Prostate gland (tissue), 2 donors: ENCODE measurements around the gene CUTA. TPM values are rescaled to one million over a fixed set of nuclear protein-coding genes. Genes with fewer than 3 reads are reported as not detected.
"Not testable (repeated sequence)": the region's sequence is repeated elsewhere in the genome, so short reads cannot be mapped to it uniquely, and the experiment has no call there.

Experiments
- DNase-seq: peaks from one replicate; pipeline ENCODE4 v3.0.0-alpha.2; 2019; ENCODE audit warnings: low spot score
- H3K27ac ChIP-seq, 2 donors: fragments of 200-600 bp; sonication (generic); 2 replicates each; pipeline ENCODE4 v1.5.1; 2017 to 2019
- H3K27me3 ChIP-seq: fragments of 200-600 bp; sonication (generic); replicated peaks from 2 replicates; pipeline ENCODE4 v1.5.1; 2019; ENCODE audit not compliant: insufficient read depth
- H3K36me3 ChIP-seq, 2 donors: fragments of 200-600 bp; sonication (generic); 1 replicate in 1 of 2; 2 replicates in 1 of 2; pipeline versions ENCODE4 v1.5.1 to v1.8.1; 2017 to 2019
- H3K4me1 ChIP-seq: fragments of 200-600 bp; sonication (generic); replicated peaks from 2 replicates; pipeline ENCODE4 v1.5.1; 2019
- H3K4me3 ChIP-seq, 2 donors: fragments of 200-600 bp; sonication (generic); 2 replicates each; pipeline ENCODE4 v1.5.1; 2017 to 2019
- H3K9me3 ChIP-seq: fragments of 200-600 bp; sonication (generic); 2 replicates; pipeline ENCODE4 v1.5.1; 2017
- POLR2A ChIP-seq: fragments of 450-650 bp; IDR thresholded peaks from one replicate; pipeline ENCODE4 v1.6.1; 2016; ENCODE audit warnings: antibody characterized with exemption, mild to moderate bottlenecking
- POLR2AphosphoS5 ChIP-seq: sonication (generic); formaldehyde crosslinking; IDR thresholded peaks from one replicate; pipeline ENCODE4 v1.6.1; 2017; ENCODE audit warnings: antibody characterized with exemption
- WGBS: methylation state at CpG from one replicate; pipeline ENCODE4 v1.1.5; 2018; 5-methylcytosine and 5-hydroxymethylcytosine counted together
- intact Hi-C: fragments of 100-400 bp; cut with DNase I; formaldehyde crosslinking; loops from one replicate; pipeline ENCODE4 v1.14.2; 2022
- total RNA-seq, 2 donors: library from RNA; depleted of rRNA; stranded (reverse); fragments of >200 nt; gene quantifications; one replicate each; pipeline ENCODE4 v1.1.0, GENCODE V29; 2016
- TF ChIP-seq, protein P1 (sequence below), 4 experiments: fragments of 200-600 bp in 2 of 4; fragments of 450-650 bp in 2 of 4; sonication (generic) in 2 of 4; IDR thresholded peaks; 1 replicate in 3 of 4; 2 replicates in 1 of 4; pipeline ENCODE4 v1.5.1; 2016 to 2019; ENCODE audit warnings: antibody characterized with exemption in 4 of 4, mild to moderate bottlenecking in 2 of 4, moderate library complexity in 2 of 4

Gene CUTA
- total RNA-seq, 2 donors from 2014 or later: 189 to 260 TPM

DNA sequence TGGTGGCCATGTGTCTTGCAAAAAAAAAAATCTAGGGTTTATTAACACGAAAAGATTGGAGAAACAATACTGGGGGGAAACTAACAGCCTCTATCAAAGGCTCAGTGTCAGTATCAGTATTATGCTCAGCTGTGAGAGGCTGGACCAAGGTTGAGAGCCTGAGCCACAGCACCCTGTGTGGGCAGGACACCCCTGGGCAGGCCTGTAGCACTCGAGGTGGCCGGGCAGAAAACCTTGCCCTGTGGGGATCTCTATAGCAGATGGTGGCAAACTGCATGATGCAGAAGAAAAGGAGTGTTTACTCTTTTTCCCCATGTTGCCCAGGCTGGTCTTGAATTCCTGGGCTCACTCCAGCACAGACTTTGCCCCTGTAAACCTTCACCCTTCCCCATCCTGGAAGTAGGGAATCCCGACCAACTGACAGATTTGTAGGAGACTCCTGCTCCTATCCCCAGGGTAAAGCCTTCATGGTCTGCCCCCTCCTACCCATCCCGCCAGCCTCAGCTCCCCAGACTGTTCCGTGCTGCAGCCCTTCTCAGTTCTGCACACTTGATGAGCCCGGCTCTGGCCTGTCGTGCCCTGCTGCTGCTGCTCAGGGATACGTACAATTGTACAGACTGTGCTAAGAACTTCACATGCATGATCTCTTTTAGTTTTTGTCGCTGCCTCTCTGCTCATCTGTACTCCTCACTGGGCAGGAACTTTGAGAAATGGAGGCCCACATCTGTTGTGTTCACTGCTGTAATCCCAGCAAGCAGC is 34.3 kb downstream of the CUTA start:
- WGBS: 80% methylated on average over 10 of the region's 10 CpGs
- no peaks in the 10 kb centered on the region for H3K36me3 ChIP-seq
- no peak overlapping the region for H3K4me3 ChIP-seq
- no peak for DNase-seq
- H3K9me3 ChIP-seq: no peaks in the 10 kb centered on the region
- H3K27ac ChIP-seq: no peak overlapping the region
- H3K4me1 ChIP-seq: no peaks in the 10 kb centered on the region
- TF ChIP-seq, protein P1, sequence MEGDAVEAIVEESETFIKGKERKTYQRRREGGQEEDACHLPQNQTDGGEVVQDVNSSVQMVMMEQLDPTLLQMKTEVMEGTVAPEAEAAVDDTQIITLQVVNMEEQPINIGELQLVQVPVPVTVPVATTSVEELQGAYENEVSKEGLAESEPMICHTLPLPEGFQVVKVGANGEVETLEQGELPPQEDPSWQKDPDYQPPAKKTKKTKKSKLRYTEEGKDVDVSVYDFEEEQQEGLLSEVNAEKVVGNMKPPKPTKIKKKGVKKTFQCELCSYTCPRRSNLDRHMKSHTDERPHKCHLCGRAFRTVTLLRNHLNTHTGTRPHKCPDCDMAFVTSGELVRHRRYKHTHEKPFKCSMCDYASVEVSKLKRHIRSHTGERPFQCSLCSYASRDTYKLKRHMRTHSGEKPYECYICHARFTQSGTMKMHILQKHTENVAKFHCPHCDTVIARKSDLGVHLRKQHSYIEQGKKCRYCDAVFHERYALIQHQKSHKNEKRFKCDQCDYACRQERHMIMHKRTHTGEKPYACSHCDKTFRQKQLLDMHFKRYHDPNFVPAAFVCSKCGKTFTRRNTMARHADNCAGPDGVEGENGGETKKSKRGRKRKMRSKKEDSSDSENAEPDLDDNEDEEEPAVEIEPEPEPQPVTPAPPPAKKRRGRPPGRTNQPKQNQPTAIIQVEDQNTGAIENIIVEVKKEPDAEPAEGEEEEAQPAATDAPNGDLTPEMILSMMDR (IDR thresholded peaks at IDR 0.05): no peak
- no peak for TF ChIP-seq POLR2A
- TF ChIP-seq POLR2AphosphoS5: no peak
- H3K27me3 ChIP-seq: no peaks in the 10 kb centered on the region
- intact Hi-C loops: no loop called here

DNA sequence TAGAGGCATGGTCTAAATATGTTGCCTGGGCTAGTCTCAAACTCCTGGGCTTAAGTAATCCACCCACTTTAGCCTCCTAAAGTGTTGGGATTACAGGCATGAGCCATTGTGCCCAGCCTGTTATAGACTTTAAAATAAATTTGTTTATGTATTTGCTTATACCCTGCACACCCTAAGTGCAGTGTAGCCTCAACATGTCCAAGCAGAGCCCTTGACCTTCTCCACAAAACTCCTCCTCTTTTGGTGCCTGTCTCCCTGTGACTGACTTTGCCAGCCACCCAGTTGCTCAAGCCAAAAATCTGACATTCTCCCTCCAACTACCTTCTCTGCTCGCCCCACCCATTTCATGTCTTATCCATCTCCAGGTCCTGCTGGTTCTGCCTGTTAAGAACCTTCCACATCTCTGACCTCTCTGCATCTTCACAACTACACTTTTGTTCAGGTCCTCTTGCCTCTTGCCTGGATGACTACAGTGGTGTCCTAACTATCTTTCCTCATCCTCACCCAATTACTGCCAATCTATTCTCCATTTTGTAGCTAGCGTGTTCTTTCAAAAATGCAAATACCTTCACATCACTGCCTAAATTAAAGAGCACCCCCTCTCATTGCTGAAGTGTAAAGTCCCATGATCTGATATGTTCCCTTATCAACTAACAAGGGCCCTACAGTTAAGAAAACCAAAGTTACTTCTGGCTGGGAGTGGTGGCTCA is 37.5 kb downstream of the CUTA start:
- Histone ChIP-seq H3K27me3 (no peaks in the 10 kb centered on the region), H3K27ac (no peak overlapping the region), H3K36me3 (no peaks in the 10 kb centered on the region), H3K9me3 (no peaks in the 10 kb centered on the region), H3K4me1 (peaks cover 5% of the 10 kb centered on the region), H3K4me3 (no peak overlapping the region)
- DNase-seq: no peak
- intact Hi-C loops: no loop called here
- TF ChIP-seq, protein P1 (IDR thresholded peaks at IDR 0.05): no peak
- TF ChIP-seq POLR2A (no peak), POLR2AphosphoS5 (no peak)
- whole genome bisulfite sequencing: 66% methylated on average over 2 of the region's 2 CpGs

DNA sequence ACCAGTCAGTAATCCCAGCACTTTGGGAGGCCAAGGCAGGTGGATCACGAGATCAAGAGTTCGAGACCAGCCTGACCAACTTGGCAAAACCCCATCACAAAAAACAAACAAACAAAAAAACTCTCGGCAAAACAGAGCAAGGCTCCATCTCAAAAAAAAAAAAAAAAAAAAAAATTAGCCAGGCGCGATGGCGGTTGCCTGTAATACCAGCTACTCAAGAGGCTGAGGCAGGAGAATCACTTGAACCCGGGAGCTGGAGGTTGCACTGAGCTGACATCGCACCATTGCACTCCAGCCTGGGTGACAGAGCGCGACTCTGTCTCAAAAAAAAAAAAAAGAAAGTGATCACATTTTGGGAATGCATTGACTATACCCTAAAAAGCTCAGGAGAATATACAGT is 38.7 kb downstream of the CUTA start:
- H3K4me3 ChIP-seq, H3K9me3 ChIP-seq, intact Hi-C loops, H3K27ac ChIP-seq, H3K27me3 ChIP-seq, H3K4me1 ChIP-seq, H3K36me3 ChIP-seq, DNase-seq: not testable (repeated sequence)
- 93% methylated on average over 10 of the region's 10 CpGs for WGBS

DNA sequence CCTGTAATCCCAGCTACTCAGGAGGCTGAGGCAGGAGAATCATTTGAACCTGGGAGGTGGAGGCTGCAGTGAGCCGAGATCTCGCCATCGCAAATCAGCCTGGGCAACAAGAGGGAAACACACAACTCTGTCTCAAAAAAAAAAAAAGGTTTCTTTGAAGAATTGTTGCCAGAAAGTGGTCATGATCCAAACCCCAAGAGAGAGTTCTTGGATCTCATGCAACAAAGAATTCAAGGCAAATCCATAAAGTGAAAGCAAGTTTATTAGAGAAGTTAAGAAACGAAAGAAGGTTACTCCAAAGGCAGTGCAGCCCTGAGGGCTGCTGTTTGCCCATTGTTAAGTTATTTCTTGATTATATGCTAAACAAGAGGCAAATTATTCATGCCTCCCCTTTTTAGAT is 40.7 kb downstream of the CUTA start:
- no peaks in the 10 kb centered on the region for H3K9me3 ChIP-seq
- 77% methylated on average over 4 of the region's 4 CpGs for WGBS
- H3K4me1 ChIP-seq: peaks cover 18% of the 10 kb centered on the region
- no peak overlapping the region for H3K27ac ChIP-seq
- intact Hi-C loops: no loop called here
- H3K36me3 ChIP-seq: no peaks in the 10 kb centered on the region
- no peak for DNase-seq
- no peak overlapping the region for H3K4me3 ChIP-seq
- H3K27me3 ChIP-seq: no peaks in the 10 kb centered on the region
- TF ChIP-seq POLR2AphosphoS5 (no peak), POLR2A (no peak)
- TF ChIP-seq, protein P1 (IDR thresholded peaks at IDR 0.05): no peak

DNA sequence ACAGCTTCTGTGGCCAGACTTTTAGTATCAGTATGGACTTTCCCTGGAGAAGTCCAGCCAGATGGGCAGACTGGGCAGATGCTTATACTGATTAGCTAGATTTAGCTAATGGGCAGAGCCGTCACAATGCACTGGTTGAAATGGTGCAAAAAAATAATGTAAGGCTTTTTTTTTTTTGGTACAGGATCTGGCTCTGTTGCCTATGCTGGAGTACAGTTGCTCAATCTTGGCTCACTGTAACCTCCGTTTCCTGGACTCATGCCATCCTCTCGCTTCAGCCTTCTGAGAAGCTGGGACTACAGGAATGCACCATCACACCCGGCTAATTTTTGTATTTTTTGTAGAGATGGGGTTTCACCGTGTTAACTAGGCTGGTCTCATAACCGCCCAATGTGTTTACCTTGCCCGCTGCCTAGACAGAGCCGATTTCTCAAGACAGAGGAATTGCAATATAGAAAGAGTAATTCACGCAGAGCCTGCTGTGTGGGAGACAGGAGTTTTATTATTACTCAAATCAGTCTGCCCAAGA is 42.7 kb downstream of the CUTA start:
- Histone ChIP-seq H3K36me3 (no peaks in the 10 kb centered on the region), H3K27ac (peak overlapping the region; percentile 35 to 76), H3K27me3 (no peaks in the 10 kb centered on the region), H3K4me1 (peaks cover 18% of the 10 kb centered on the region), H3K9me3 (no peaks in the 10 kb centered on the region), H3K4me3 (peak overlapping the region in 1 of 2 donors; percentile 13)
- peak; percentile 84 for DNase-seq
- 5% methylated on average over 9 of the region's 9 CpGs for WGBS
- intact Hi-C loops: no loop called here
- TF ChIP-seq, protein P1 (IDR thresholded peaks at IDR 0.05): no peak
- TF ChIP-seq POLR2AphosphoS5 (peak; percentile 70), POLR2A (no peak)
